ENCODE results near the gene ITIH3.

DNA sequence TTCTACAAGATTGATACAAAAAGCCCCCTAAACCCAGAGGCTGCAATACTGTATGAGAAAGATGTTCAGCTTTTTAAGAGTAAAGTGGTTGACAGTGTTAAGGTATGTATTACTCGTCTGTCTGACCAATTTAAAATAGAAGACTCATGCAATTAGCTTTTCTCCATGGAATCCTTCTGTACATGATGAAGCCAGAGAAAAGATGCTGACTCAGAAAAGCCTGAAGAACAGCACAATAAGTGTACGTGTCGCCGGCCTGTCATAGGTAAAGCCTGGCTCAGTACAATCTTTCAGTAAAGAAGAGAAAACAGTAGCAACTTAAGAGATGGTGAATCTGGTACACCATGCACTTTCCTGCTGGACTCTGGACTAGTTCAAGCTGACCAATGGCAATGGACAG lies 40.2 kb upstream of the ITIH3 start:
- TF ChIP-seq, protein P1, sequence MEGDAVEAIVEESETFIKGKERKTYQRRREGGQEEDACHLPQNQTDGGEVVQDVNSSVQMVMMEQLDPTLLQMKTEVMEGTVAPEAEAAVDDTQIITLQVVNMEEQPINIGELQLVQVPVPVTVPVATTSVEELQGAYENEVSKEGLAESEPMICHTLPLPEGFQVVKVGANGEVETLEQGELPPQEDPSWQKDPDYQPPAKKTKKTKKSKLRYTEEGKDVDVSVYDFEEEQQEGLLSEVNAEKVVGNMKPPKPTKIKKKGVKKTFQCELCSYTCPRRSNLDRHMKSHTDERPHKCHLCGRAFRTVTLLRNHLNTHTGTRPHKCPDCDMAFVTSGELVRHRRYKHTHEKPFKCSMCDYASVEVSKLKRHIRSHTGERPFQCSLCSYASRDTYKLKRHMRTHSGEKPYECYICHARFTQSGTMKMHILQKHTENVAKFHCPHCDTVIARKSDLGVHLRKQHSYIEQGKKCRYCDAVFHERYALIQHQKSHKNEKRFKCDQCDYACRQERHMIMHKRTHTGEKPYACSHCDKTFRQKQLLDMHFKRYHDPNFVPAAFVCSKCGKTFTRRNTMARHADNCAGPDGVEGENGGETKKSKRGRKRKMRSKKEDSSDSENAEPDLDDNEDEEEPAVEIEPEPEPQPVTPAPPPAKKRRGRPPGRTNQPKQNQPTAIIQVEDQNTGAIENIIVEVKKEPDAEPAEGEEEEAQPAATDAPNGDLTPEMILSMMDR (IDR thresholded peaks at IDR 0.05; ENCODE audit: insufficient read depth, low read depth, low read length): no peak
- no peak for TF ChIP-seq EZH2 (IDR thresholded peaks at IDR 0.05; ENCODE audit: insufficient read depth, low read length)
